H9 (cell line): ENCODE measurements around the gene PPP1R2B. TPM values are rescaled to one million over a fixed set of nuclear protein-coding genes. Genes with fewer than 3 reads are reported as not detected.

ENCODE experiments used
- DNase-seq: peaks from one replicate; pipeline ENCODE4 v3.0.0-alpha.2; 2017
- H2AFZ ChIP-seq: one replicate; pipeline ENCODE4 v1.6.1; 2013; ENCODE audit warnings: mild to moderate bottlenecking, low read length, control low read depth, moderate library complexity
- H2AK5ac ChIP-seq: 2 replicates; pipeline ENCODE4 v1.6.1; 2013; ENCODE audit warnings: low read length, control low read depth, mixed read lengths; ENCODE audit not compliant: insufficient read length
- H2BK120ac ChIP-seq: one replicate; pipeline ENCODE4 v1.6.1; 2013; ENCODE audit warnings: low read depth, mild to moderate bottlenecking, low read length, control low read depth, inconsistent platforms; ENCODE audit not compliant: poor library complexity, severe bottlenecking
- H2BK12ac ChIP-seq: 2 replicates; pipeline ENCODE4 v1.6.1; 2013; ENCODE audit warnings: low read length, control low read depth, mixed read lengths, low read depth; ENCODE audit not compliant: insufficient read length
- H2BK15ac ChIP-seq: 2 replicates; pipeline ENCODE4 v1.6.1; 2013; ENCODE audit warnings: low read depth, low read length, control low read depth
- H2BK20ac ChIP-seq: one replicate; pipeline ENCODE4 v1.6.1; 2013; ENCODE audit warnings: low read depth, mild to moderate bottlenecking, low read length, control low read depth, inconsistent platforms; ENCODE audit not compliant: poor library complexity, severe bottlenecking
- H2BK5ac ChIP-seq: 2 replicates; pipeline ENCODE4 v1.6.1; 2013; ENCODE audit warnings: low read length, control low read depth, mixed read lengths; ENCODE audit not compliant: insufficient read length
- H3K14ac ChIP-seq: 2 replicates; pipeline ENCODE4 v1.6.1; 2013; ENCODE audit warnings: low read length, control low read depth; ENCODE audit not compliant: insufficient read depth
- H3K18ac ChIP-seq: 2 replicates; pipeline ENCODE4 v1.6.1; 2013; ENCODE audit warnings: low read depth, mild to moderate bottlenecking, mixed read lengths, low read length, control low read depth; ENCODE audit not compliant: insufficient read length
- H3K23ac ChIP-seq: 2 replicates; pipeline ENCODE4 v1.6.1; 2013; ENCODE audit warnings: low read length, control low read depth, mixed read lengths, low read depth; ENCODE audit not compliant: insufficient read length
- H3K23me2 ChIP-seq: 2 replicates; pipeline ENCODE4 v1.6.1; 2013; ENCODE audit warnings: low read depth, mild to moderate bottlenecking, mixed read lengths, low read length, control low read depth; ENCODE audit not compliant: insufficient read length, poor library complexity, severe bottlenecking
- H3K27ac ChIP-seq: 2 replicates; pipeline ENCODE4 v1.5.1; 2013; ENCODE audit warnings: low read length, control low read depth, mixed read lengths, low read depth; ENCODE audit not compliant: insufficient read length
- H3K27me3 ChIP-seq: 2 replicates; pipeline ENCODE4 v1.6.1; 2013; ENCODE audit warnings: low read length, control low read depth, inconsistent platforms; ENCODE audit not compliant: insufficient read depth
- H3K4ac ChIP-seq: 2 replicates; pipeline ENCODE4 v1.6.1; 2013; ENCODE audit warnings: low read depth, mild to moderate bottlenecking, control low read depth, inconsistent platforms, low read length, moderate library complexity
- H3K4me1 ChIP-seq: 2 replicates; pipeline ENCODE4 v1.6.1; 2013; ENCODE audit warnings: low read length, control low read depth, inconsistent platforms; ENCODE audit not compliant: insufficient read depth
- H3K4me2 ChIP-seq: 2 replicates; pipeline ENCODE4 v1.6.1; 2013; ENCODE audit warnings: low read length, control low read depth, mixed read lengths; ENCODE audit not compliant: insufficient read length, insufficient read depth
- H3K56ac ChIP-seq: 2 replicates; pipeline ENCODE4 v1.6.1; 2013; ENCODE audit warnings: low read depth, mild to moderate bottlenecking, mixed read lengths, low read length, control low read depth; ENCODE audit not compliant: insufficient read length
- H3K79me1 ChIP-seq: 2 replicates; pipeline ENCODE4 v1.6.1; 2013; ENCODE audit warnings: low read depth, mild to moderate bottlenecking, moderate library complexity, low read length, control low read depth, inconsistent platforms; ENCODE audit not compliant: insufficient read depth, poor library complexity, severe bottlenecking
- H3K79me2 ChIP-seq: 2 replicates; pipeline ENCODE4 v1.6.1; 2013; ENCODE audit warnings: low read length, control low read depth, inconsistent platforms; ENCODE audit not compliant: insufficient read depth
- H3K9ac ChIP-seq: 2 replicates; pipeline ENCODE4 v1.6.1; 2013; ENCODE audit warnings: low read length, control low read depth, mixed read lengths; ENCODE audit not compliant: insufficient read length; ENCODE audit errors: extremely low read depth
- H3K9me3 ChIP-seq: one replicate; pipeline ENCODE4 v1.6.1; 2013; ENCODE audit warnings: low read depth, low read length, inconsistent platforms; ENCODE audit not compliant: control insufficient read depth
- H3T11ph ChIP-seq: one replicate; pipeline ENCODE4 v1.6.1; 2013; ENCODE audit warnings: mild to moderate bottlenecking, low read length, control low read depth, inconsistent platforms
- H4K20me1 ChIP-seq: one replicate; pipeline ENCODE4 v1.6.1; 2013; ENCODE audit not compliant: control insufficient read depth, insufficient read length, insufficient read depth
- H4K5ac ChIP-seq: 2 replicates; pipeline ENCODE4 v1.6.1; 2013; ENCODE audit warnings: low read depth, mild to moderate bottlenecking, mixed read lengths, low read length, control low read depth; ENCODE audit not compliant: insufficient read length
- H4K8ac ChIP-seq: replicated peaks from 2 replicates; pipeline ENCODE4 v1.6.1; 2013; ENCODE audit warnings: low read length, control low read depth, mixed read lengths, low read depth; ENCODE audit not compliant: insufficient read length
- H4K91ac ChIP-seq: 2 replicates; pipeline ENCODE4 v1.6.1; 2013; ENCODE audit warnings: low read depth, mild to moderate bottlenecking, moderate library complexity, mixed read lengths, low read length, control low read depth; ENCODE audit not compliant: insufficient read length
- H3K27ac Mint-ChIP-seq, 3 experiments: 2 replicates in 2 of 3; 3 replicates in 1 of 3; pipeline ENCODE4 v1.8.0; 2020 to 2021; ENCODE audit warnings: mixed read lengths in 3 of 3, mild to moderate bottlenecking in 1 of 3, moderate library complexity in 1 of 3
- H3K27me3 Mint-ChIP-seq: 2 replicates; pipeline ENCODE4 v1.8.0; 2021; ENCODE audit warnings: low read depth, mild to moderate bottlenecking, moderate library complexity, mixed read lengths
- H3K36me3 Mint-ChIP-seq, 3 experiments: 2 replicates in 2 of 3; 3 replicates in 1 of 3; pipeline ENCODE4 v1.8.0; 2020 to 2021; ENCODE audit warnings: low read depth in 3 of 3, mixed read lengths in 3 of 3; ENCODE audit not compliant: insufficient read depth in 1 of 3
- H3K4me1 Mint-ChIP-seq, 2 experiments: 2 replicates each; pipeline ENCODE4 v1.8.0; 2020; ENCODE audit warnings: mixed read lengths in 2 of 2
- H3K4me3 Mint-ChIP-seq, 2 experiments: 2 replicates in 1 of 2; 3 replicates in 1 of 2; pipeline ENCODE4 v1.8.0; 2020 to 2021; ENCODE audit warnings: mild to moderate bottlenecking in 2 of 2, mixed read lengths in 2 of 2, moderate library complexity in 1 of 2
- H3K9me3 Mint-ChIP-seq, 2 experiments: 2 replicates in 1 of 2; 3 replicates in 1 of 2; pipeline ENCODE4 v1.8.0; 2020; ENCODE audit warnings: mild to moderate bottlenecking in 2 of 2, mixed read lengths in 2 of 2, moderate library complexity in 1 of 2
- CTCF ChIP-seq: fragments of 200-600 bp; sonication (generic); conservative IDR thresholded peaks from 3 replicates; pipeline ENCODE4 v1.8.0; 2021; ENCODE audit warnings: antibody characterized with exemption, mild to moderate bottlenecking
- WGBS: extraction: QIAGEN DNeasy Blood & Tissue Kit; methylation state at CpG from one replicate; pipeline ENCODE4 v1.1.7; 2013; ENCODE audit warnings: missing lambda C conversion rate, low lambda C conversion rate, mixed read lengths; ENCODE audit not compliant: insufficient read length; ENCODE audit errors: extremely low coverage; 5-methylcytosine and 5-hydroxymethylcytosine counted together
- total RNA-seq: library from RNA; stranded (reverse); gene quantifications from 2 replicates; pipeline ENCODE4 v1.2.1, GENCODE V29; 2021

The PPP1R2B gene
- total RNA-seq, 1 experiment from 2014 or later, result not detected

GRCh38 chr5:156888520-156888919 is 38.4 kb downstream of the PPP1R2B start:
- H2AK5ac ChIP-seq, result no peak overlapping the region
- WGBS, result no CpG with 5 or more reads among the region's 2 CpGs
- TF ChIP-seq CTCF, result no peak
- no peaks in the 10 kb centered on the region for H3K4me1 ChIP-seq
- H2BK12ac ChIP-seq, result no peak overlapping the region
- DNase-seq, result no peak
- no peak overlapping the region for H2BK20ac ChIP-seq
- no peaks in the 10 kb centered on the region for H3K36me3 Mint-ChIP-seq
- H3K27ac Mint-ChIP-seq, result no peak overlapping the region
- H3K14ac ChIP-seq, result no peak overlapping the region
- H3K18ac ChIP-seq, result no peak overlapping the region
- no peak overlapping the region for H3K4ac ChIP-seq
- no peaks in the 10 kb centered on the region for H3K23me2 ChIP-seq
- no peak overlapping the region for H2BK120ac ChIP-seq
- peaks cover 7 to 9% of the 10 kb centered on the region in 2 experiments for H3K4me1 Mint-ChIP-seq
- H3K27me3 Mint-ChIP-seq, result no peaks in the 10 kb centered on the region; the same call in 1 of the 2 replicates
- no peak overlapping the region for H4K8ac ChIP-seq
- no peak overlapping the region for H2BK15ac ChIP-seq
- no peaks in the 10 kb centered on the region for H4K20me1 ChIP-seq
- H2BK5ac ChIP-seq, result no peak overlapping the region
- no peaks in the 10 kb centered on the region for H3K9me3 Mint-ChIP-seq
- H3K9ac ChIP-seq, result no peak overlapping the region
- H2AFZ ChIP-seq, result no peak overlapping the region
- no peak overlapping the region for H4K91ac ChIP-seq
- H3K23ac ChIP-seq, result no peak overlapping the region
- H4K5ac ChIP-seq, result no peak overlapping the region
- no peaks in the 10 kb centered on the region for H3K79me2 ChIP-seq
- no peaks in the 10 kb centered on the region for H3K27me3 ChIP-seq
- no peak overlapping the region for H3K27ac ChIP-seq
- H3K56ac ChIP-seq, result no peak overlapping the region
- no peak overlapping the region for H3K4me2 ChIP-seq
- no peak overlapping the region for H3K4me3 Mint-ChIP-seq
- H3K9me3 ChIP-seq, result no peaks in the 10 kb centered on the region
- no peak overlapping the region for H3T11ph ChIP-seq
- no peaks in the 10 kb centered on the region for H3K79me1 ChIP-seq
